ENCODE results near the gene BNC1. TPM values are rescaled to one million over a fixed set of nuclear protein-coding genes. Genes with fewer than 3 reads are reported as not detected.

Gene BNC1
- polyA plus RNA-seq, 1 of the 3 experiments (the other 2 are of a cell fraction): not detected

DNA sequence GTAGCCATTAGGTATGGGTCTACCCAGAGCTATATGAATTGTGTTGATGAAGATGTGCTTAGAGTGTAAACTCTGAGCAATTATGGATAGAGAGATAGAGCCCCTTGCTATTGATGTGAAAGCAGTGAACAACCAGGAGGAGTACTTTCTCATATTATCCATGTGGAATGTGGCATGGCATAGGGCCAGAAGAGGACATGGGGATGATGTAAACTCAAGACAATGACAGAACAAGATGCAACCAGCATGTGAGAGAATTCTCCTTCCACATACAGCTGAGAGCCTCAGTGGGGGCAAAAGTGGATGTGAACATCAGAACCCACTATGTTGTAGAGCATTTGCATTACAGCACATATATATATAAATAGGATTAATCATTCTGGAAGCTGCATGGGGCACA is 36.4 kb upstream of the BNC1 start:
- H2AFZ ChIP-seq (ENCODE audit: low read depth): no peak overlapping the region
- CTCF ChIA-PET: no interaction called here
- POLR2A ChIA-PET: no interaction called here

More for the DNA sequence above, 36.4 kb upstream of the BNC1 start:
- TF ChIP-seq, protein P1, sequence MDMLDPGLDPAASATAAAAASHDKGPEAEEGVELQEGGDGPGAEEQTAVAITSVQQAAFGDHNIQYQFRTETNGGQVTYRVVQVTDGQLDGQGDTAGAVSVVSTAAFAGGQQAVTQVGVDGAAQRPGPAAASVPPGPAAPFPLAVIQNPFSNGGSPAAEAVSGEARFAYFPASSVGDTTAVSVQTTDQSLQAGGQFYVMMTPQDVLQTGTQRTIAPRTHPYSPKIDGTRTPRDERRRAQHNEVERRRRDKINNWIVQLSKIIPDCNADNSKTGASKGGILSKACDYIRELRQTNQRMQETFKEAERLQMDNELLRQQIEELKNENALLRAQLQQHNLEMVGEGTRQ (IDR thresholded peaks at IDR 0.05; ENCODE audit: borderline replicate concordance, low read depth, low read length): no peak
- TF ChIP-seq EZH2phosphoT487 (IDR thresholded peaks at IDR 0.05; ENCODE audit: borderline replicate concordance, low read depth) (no peak), RCOR1 (IDR thresholded peaks at IDR 0.05; ENCODE audit: low read length) (no peak), IRF3 (IDR thresholded peaks at IDR 0.05; ENCODE audit: low read depth, low read length) (no peak), MXI1 (IDR thresholded peaks at IDR 0.05; ENCODE audit: low read depth, low read length) (no peak), SMC3 (IDR thresholded peaks at IDR 0.05; ENCODE audit: low read depth, low read length) (no peak), RAD21 (IDR thresholded peaks at IDR 0.05; ENCODE audit: low read length) (no peak), RFX5 (IDR thresholded peaks at IDR 0.05; ENCODE audit: low read length) (no peak), ELF1 (IDR thresholded peaks at IDR 0.05) (no peak), FOSL2 (IDR thresholded peaks at IDR 0.05; ENCODE audit: borderline replicate concordance, low read depth) (no peak), PBX3 (IDR thresholded peaks at IDR 0.05) (no peak), MEF2A (IDR thresholded peaks at IDR 0.05; ENCODE audit: borderline replicate concordance, low read depth) (no peak), ZBTB33 (IDR thresholded peaks at IDR 0.05; ENCODE audit: borderline replicate concordance, low read depth) (no peak), JUND (IDR thresholded peaks at IDR 0.05) (no peak)
- TF ChIP-seq, protein P2, sequence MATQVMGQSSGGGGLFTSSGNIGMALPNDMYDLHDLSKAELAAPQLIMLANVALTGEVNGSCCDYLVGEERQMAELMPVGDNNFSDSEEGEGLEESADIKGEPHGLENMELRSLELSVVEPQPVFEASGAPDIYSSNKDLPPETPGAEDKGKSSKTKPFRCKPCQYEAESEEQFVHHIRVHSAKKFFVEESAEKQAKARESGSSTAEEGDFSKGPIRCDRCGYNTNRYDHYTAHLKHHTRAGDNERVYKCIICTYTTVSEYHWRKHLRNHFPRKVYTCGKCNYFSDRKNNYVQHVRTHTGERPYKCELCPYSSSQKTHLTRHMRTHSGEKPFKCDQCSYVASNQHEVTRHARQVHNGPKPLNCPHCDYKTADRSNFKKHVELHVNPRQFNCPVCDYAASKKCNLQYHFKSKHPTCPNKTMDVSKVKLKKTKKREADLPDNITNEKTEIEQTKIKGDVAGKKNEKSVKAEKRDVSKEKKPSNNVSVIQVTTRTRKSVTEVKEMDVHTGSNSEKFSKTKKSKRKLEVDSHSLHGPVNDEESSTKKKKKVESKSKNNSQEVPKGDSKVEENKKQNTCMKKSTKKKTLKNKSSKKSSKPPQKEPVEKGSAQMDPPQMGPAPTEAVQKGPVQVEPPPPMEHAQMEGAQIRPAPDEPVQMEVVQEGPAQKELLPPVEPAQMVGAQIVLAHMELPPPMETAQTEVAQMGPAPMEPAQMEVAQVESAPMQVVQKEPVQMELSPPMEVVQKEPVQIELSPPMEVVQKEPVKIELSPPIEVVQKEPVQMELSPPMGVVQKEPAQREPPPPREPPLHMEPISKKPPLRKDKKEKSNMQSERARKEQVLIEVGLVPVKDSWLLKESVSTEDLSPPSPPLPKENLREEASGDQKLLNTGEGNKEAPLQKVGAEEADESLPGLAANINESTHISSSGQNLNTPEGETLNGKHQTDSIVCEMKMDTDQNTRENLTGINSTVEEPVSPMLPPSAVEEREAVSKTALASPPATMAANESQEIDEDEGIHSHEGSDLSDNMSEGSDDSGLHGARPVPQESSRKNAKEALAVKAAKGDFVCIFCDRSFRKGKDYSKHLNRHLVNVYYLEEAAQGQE (IDR thresholded peaks at IDR 0.05; ENCODE audit: low read depth, low read length): no peak
- TF ChIP-seq, protein P3, sequence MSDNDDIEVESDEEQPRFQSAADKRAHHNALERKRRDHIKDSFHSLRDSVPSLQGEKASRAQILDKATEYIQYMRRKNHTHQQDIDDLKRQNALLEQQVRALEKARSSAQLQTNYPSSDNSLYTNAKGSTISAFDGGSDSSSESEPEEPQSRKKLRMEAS (IDR thresholded peaks at IDR 0.05; ENCODE audit: low read depth): no peak
- Histone ChIP-seq H3K9ac (no peak overlapping the region), H3K4me3 (ENCODE audit: low read depth in 2 of 2, low read length in 1 of 2) (no peak overlapping the region), H3K9me2 (no peaks in the 10 kb centered on the region), H3K9me3 (no peaks in the 10 kb centered on the region), H4K20me1 (ENCODE audit: insufficient read depth) (no peaks in the 10 kb centered on the region), H3K27ac (ENCODE audit: low read depth in 2 of 2, low read length in 1 of 2) (no peak overlapping the region), H3K79me2 (ENCODE audit: insufficient read depth) (no peaks in the 10 kb centered on the region), H3K4me2 (no peak overlapping the region), H3K4me1 (ENCODE audit: control insufficient read depth in 1 of 2, insufficient read depth in 2 of 2, low read depth in 1 of 2, low read length in 1 of 2) (no peaks in the 10 kb centered on the region; a peak in 1 of 4 replicates), H3K27me3 (ENCODE audit: insufficient read depth) (no peaks in the 10 kb centered on the region; the same call in 1 of the 2 replicates), H3F3A (replicated peaks; ENCODE audit: insufficient read depth) (no peaks in the 10 kb centered on the region), H3K36me3 (replicated peaks in 1 of 2; ENCODE audit: control insufficient read depth in 1 of 2, insufficient read depth in 2 of 2, low read length in 1 of 2) (no peaks in the 10 kb centered on the region)
- no peak for DNase-seq

Data from SK-N-SH (cell line).